ENCODE data around the gene SERPIND1.
"Not testable (repeated sequence)": the region's sequence is repeated elsewhere in the genome, so short reads cannot be mapped to it uniquely, and the experiment has no call there.

SERPIND1 gene

DNA sequence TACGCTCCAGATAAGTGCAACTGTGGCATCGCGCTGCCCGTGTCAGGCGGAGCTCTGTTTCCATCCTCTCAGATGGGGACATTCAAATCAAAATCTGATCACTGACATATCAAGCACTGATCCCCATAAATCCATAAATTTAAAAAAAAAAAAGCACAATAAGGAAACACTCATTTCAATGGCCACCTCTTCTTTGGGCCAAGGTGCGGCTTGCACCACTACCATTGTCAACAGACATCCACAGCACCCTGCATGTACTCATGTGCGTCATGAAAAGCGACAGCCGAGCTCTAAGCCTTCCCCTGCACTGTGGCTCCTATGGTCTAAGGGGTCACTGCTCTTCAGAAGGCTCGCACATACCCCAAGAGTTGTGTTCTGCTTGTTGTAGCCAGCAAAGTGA lies 26.7 kb upstream of the SERPIND1 start:
- DNase-seq: no peak

DNA sequence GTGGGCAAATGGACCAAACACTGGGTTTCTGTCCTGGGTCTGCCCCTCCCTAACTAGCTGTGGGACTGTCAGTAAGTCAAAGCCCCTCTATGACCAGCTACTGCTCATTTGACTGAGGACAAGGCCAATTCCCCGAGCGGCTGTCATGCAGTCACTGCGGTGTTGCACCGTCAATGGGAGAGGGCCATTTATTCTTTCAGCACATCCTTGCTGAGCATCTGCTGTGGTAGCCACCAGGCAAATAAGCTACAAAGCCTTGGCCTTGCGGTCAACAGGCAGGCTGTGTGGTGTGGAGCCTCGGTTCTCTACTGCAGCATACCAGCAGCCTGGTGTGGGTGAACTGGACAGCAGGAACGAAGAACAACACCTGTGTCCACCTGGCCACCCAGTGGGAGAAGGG lies 25.8 kb upstream of the SERPIND1 start:
- DNase-seq: no peak

DNA sequence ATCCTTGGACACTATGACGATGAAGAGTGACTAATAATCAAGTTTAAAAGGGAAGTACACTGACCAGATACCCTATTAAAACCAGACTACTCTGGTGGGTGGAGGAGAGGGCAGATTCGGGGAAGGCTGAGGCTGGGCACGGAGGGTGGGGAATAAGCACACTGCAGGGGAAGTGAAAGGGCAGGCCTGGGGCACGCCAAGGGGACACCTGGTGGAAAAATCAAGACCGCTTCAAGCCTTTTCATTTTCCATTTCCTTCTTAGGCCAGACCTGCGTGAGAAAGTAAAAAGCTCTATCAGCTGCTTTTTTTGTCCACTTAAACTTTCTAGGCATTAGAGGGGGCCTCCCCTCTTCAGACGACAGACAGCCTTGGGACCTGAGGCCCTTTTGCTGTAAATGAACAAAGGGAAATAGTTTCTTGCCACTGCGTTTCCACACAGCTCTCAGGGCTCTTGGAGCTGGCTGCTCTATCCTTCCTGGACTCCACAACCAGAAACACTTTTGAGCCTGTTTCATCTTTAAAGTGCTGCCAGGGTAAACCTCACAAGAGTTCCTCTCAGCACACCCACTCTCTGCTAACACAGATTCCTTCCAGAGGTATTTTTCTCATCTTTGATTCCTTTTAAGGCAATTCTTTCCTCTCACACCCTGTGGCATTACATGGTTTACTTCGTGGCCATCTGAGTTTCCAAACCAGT lies 25.0 kb upstream of the SERPIND1 start:
- DNase-seq: no peak

DNA sequence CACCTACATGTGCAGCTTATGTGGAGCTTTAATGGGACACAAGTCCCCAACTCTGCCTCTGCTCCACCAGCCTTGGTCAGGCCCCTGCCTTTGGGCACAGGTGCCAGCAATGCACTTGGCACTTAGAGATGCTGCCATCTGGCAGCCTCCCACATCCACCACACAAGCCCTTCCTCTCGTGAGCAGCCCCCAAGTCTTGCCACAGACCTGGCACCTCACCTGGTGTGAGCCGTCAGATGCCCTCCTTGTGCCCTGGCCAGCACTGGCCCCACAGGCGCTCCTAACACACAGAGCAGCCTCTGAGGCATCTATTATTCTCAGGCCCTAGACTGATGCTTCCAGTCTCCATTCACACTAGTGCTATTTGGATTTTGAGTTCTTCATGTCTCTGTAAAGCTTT lies 24.5 kb upstream of the SERPIND1 start:
- DNase-seq: no peak

DNA sequence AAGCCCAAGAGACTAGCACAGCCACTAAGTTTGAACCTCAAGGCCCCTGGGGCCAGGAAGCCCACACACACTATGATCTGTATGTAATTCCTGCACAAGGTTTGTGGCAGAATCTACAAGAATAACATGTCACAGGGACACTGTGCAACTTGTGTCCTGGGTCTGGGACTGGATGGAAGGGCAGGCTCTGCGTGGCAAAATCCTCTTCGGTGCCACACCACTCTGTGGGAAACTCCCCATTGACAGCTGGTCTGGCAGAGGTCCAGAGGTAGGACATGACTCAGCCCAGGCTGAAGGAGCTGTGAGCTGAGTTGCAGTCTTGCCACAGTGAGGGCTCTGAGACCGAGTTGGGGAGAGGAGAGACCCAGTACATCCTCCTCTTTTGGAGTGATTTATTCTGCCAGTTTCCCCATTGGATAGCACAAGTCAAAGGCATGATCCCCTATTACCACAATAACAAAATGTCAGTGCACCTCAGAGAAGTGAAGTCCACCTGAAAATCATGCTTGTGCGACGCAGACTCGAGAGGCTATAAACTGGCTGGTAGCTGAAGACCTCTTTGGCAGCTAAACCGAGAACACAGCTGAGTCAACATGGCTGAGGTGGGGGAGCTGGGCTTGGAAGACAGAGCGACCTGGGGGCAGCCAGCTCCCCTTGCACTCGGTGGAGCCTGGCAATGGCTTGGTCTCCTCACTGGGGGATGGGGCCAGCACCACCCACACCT lies 23.3 kb upstream of the SERPIND1 start:
- DNase-seq: peak; percentile 64

DNA sequence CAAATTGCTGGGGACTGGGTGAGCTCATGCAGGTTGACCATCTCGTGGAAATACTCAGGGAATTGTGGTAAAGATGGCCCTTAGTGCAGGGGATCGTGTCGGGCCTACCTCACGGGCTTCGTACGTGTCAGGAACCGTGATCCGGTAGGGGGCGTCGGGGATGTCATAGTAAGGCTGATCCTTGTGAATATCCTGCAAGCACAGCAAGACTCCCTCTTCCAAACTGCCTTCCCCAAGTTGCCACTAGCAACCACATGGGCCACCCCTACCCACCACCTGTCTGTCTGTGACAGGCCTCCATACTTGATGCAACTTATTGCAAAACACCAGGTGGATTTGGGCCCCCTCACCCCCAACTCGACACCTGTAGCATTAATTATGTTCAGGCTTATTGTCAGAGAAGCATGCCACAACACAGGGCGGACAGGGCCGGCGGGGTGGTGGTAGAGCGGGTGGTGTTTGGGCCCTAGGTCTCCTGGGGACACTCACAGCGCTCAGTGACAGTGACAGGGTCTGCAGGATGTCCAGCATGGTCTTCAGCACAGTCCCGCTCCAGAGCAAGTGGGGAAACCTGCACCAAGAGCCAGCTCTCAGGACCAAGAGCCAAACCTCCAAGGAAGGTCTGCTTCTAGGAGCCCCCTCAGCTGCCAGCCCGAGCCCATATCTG lies 22.6 kb upstream of the SERPIND1 start:
- DNase-seq: no peak

DNA sequence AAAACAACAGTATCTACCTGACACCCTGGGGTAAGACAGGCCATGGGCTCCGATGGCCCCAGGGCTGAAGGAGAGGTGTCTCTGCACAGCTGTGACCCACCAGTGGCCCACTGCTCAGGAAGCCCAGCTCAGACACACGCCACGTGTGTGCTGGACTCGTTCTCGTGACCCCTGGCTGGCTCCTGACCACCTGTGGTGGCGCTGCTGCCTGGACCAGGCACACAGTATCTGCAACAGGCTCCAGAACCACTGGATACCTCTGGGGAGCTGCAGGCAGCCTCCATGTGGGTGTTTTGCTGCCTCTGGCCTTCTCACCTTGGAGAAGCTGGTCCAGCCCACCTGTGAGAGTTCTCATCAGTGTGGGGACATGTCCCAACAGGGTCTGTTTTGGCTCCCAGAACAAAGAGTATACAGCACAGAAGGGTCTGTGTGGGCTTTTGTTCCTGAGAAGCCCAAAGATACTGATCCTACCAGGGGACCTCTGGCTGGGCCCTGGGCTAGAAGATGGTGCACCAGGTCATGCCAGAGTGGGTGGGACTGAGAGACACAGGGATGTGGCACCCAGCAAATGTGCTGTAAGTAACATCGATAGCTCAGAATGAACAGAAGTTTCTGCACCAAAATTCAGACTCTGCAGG lies 21.7 kb upstream of the SERPIND1 start:
- DNase-seq: no peak

DNA sequence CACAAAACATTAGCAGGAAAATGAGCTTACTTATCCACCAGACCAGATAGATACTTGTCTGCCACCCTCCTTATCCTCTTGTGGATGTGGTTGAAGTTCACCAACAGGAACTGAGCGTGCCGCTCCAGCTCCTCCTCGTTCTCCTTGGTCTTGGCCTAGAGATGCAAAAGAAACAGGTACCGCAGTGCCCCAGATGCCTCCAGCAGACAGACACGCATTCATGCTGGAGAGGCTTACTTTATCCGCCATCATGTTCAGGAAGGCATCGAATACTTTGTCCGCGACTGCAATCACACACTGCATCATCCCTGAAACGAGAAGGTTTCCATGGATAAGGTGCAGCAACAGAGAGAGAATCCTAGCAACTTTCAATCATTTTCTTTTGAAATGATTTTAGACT lies 21.0 kb upstream of the SERPIND1 start:
- no peak for DNase-seq

DNA sequence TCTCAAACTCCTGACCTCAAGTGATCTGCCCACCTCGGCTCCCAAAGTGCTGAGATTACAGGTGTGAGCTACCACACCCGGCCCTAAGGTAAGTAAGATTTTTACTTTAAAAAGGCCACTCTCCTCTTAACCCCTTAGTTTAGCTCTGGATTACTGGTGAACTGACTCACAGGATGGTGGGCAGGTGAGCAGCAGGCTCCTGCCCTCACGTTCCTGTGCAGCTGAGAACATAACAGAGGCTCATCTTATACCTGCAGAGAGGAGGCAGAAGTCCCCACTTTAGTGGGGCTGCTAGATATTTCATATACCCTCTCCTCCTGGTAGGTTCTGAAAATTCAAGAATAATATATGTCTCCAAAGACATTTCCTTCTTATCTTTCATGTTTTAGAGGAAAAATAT lies 17.1 kb upstream of the SERPIND1 start:
- DNase-seq: no peak

DNA sequence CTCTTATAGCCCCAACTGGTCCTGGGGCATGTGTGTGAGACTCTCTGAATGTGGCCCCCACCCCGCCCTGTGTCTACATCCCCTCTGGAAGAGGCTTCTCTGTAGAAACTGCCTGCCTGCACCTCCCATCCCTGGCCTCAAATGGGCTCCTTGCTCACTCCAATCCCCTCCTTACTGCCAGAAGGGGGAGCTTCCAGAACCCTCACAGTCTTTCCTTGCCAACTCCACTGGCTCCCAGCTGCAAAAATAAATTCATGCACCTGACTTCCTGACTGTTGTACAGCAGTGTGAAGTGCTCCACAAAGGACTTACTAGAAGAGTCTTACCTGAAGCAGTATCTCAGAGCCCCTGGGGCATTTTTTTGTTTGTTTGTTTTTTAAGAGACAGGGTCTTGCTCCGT lies 15.2 kb upstream of the SERPIND1 start:
- DNase-seq: no peak

DNA sequence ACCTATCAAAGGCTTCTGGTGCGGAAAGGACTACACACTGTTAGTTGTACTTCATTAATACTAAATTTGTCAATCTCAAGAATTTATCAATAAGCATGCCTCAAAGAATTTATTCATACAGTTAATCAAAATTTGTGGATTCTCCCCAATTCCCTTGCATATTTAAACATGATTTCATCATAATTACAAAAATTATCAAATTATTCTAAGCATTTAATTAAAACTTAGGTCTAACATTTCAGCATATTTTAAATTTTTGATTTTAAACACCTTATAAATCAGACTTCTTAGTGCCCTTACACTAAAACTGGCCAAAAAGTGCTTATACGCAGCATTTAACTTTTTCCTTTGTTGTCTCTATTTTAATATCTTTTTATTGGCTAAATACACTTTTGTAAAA lies 13.8 kb upstream of the SERPIND1 start:
- DNase-seq: no peak

DNA sequence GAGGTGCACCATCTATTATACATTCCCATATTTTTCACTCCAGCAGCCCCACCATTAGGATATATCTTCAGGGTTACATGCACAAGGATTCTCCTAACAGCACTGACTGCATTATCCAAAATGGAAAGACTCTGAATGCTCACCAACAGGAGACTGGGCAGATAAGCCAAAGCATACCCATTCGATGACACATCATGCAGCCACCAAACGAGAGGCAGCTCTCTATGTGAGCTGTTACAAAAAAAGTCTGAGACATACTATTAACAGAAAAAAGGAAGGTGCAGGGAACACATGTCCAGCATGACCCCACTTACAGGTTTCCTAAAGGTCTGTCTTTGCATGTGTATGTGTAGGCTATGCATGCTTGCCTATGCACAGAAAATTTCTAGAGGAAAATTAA lies 12.4 kb upstream of the SERPIND1 start:
- DNase-seq: no peak

DNA sequence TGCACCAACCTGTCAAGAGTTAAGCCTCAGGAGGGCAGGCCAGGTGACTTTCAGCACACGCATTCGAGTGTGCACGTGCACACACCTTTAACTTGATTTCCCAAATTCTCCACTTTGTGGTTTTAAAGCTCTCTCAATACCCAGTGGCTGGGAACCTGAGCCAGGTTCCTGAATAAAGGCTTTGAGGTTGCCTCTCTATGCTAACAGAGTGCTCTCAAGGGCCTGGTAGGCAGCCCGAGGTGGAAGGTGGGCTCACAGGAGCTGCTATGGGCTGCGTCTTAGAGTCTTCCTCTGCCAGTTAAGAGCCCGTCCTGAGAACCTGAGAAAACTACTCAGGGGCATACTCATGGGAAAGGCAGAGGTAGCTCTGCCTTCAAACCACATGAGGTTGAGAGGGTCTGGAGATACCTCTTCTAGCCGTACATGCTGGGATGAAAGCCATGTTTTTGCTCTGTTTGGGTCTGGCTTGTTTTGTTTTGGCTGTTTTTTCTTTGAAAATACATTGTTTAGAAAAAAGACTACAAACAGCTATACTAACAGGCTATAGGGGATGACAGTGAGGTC lies 11.6 kb upstream of the SERPIND1 start:
- DNase-seq: no peak

DNA sequence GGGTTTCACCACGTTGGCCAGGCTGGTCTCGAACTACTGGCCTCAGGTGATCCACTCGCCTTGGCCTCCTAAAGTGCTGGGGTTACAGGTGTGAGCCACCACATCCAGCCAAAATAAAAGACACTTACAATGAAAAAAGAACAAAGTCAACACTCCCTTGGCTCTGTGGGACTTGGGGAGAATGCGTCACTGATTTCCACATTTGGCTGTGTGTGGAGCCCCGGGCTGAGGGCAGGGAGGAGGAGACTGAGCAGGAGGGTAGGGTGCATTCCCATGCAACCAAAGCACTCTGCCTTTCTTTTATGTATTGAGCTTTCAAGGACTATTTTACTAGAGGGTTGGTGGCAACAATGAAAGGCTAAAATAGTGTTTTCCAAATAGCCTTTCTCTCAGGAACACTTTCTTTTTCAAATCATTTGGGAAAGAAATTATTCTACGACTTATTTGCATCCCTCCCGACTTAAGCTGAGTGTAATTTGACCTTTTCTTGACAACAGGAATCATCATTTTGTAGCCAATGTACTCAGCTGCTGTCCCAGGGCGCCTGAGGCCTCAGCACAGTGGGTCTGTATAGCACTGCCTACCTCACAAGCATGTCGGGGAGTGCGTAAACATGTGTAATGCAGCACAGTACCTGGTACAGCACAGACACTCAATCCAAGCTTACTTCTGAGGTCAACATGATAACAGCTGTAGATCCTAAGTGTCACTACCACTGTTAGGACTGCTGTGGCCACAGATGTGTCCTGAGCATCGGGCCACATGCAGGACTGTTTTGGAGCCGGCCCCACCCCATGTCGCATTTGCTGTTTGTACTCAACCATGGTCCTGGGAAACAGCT lies 10.1 kb upstream of the SERPIND1 start:
- DNase-seq: no peak

DNA sequence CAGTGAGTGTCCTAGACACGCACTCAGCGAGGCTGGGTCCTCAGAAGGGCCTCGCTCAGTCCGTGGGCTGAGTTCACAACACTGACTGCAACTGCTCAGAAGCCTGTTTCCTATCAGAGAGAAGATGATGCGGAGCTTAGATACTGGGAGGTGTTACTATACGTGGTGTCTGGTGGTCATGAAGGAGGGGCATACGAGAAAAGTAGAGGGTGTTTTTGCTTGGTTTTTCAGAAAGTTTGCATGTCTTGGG lies 9.5 kb upstream of the SERPIND1 start:
- no peak for DNase-seq

DNA sequence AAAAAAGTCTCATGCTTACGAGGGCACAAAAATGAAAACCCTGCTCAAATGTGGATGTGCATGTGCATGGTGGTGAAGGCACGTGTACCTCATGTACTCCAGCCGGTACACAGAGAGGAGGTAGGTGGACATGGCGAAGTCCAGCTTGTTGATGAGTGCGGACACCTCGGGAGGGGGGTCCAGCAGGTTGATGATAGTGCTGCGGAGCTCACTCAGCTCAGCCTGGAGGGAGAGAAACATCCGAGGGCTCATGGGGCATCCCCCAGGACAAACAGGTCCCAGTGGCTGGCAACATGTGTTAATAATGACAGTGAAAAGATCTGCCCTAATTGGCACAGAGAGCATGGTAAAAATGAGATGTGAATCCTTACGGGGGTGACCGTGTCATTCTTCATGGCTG lies 9.2 kb upstream of the SERPIND1 start:
- DNase-seq: no peak

DNA sequence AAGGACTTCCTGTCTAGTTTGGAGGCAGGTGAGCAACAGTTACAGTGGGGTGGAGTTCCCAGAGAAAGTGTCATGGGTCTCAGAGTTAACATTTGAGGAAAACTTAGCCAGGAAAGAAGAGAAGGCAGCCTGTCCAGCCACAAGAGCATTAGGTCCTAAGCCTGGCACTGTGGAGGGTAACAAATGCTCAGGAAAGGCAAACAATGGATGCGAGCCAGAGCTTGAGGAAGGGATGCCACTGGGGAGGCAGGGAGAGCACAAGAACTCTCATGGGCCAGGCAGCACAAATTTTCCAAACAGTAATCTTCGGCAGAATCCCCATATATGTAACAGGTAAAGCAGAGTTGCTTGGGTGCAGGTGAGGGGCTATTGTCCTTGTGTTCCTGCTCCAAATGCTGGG lies 8.0 kb upstream of the SERPIND1 start:
- no peak for DNase-seq

DNA sequence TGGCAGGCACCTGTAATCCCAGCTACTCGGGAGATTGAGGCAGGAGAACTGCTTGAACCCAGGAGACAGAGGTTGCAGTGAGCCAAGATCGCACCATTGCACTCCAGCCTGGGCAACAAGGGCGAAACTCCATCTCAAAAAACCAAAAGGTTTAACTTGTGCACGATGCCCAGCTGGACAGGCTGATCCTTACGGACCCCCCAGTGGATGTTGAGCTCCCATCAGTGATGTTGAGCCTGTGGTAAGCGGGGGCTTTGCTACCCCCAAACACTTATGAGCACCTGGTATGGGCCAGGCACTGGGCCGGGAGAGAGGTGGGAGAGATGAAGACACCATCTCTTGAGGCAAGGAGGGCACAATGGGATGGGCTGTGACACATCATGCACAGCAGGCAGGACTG lies 7.4 kb upstream of the SERPIND1 start:
- no peak for DNase-seq

DNA sequence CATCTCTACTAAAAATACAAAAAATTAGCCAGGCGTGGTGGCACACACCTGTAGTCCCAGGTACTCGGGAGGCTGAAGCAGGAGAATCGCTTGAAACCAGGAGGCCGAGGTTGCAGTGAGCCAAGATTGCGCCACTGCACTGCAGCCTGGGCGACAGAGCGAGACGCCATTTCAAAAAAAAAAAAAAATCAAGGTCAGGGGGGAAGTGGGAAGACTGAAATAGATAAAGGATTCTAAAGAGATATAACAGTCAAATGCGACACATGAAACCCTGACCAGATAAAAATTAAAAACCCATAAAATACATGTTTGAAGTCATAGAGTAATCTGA lies 4.5 kb upstream of the SERPIND1 start:
- DNase-seq: not testable (repeated sequence)

DNA sequence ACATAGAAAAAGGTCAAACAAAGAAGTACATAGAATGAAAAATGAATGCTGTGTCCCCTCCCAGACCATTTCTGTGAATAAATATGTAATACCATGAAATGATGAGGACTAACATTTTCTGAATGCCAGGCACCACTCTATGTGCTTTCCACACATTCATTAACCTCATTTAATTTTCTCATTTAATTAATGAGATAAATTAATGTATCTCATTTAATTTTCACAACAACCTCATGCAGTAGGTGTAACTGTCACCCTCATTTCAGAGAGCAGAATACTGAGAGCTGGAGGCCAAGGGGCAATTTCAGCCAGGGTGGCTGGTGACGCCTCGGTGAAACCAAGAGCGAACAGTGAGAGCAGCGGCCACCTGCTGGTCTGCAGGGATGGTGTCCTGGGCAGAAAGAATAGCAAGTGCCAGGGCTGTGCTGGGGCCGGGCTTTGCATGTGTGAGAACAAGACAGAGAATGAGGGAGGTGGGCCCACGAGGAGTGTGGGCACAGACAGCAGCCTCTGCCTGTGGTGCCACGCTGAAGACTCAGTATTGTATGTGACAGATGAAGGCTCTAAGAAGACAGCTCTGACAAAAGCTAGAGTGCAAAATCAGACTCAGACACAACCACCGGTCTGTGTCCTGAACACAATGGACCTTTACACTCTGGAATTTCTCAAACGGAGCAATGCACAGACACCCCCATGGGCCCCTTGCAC lies 1.8 kb upstream of the SERPIND1 start:
- no peak for DNase-seq

DNA sequence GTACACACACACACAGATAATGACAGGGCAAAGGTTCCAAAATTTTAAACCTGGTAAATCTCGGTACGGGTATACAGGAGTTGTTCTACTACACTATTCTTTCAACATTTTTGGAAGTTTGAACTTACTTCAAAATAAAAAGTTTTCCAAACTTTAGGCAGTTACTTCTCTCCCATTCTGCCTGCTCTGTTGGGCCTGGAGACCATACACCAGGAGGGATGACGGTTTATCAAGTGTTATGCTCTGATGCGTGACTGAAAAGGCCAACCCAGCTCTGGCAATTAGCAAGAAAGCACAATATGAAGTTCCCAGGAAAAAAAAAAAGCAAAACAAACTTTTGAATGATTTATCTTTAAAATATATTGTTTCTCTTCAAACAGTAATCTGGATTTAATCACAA lies 969 bp downstream of the SERPIND1 start:
- no peak for DNase-seq

DNA sequence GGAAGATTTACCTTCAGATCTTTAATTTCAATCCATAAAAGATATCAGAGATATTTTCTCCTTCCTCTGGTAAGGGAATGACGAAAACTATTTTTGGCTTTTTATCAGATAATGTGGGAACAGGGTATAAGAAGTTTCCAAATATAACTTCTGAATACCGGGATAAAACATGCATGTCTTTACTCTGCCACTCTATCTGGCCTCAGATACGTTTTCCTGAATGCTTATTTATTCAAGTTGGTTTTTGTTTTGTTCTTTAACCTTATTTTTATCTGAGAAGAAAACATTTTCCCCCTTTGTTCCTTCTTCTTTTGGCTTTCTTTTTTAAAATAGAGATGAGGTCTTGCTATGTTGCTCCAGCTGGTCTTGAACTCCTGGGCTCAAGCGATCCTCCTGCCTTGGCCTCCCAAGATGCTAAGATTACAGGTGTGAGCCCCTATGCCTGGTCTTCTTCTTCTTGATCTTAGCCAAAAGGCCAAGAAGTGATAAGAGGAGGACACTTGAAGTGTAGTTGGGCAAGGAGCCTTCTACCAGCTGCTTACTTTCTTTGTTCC lies 1.5 kb downstream of the SERPIND1 start:
- no peak for DNase-seq

All from right forelimb (tissue), 1 donor.